OCI-LY1 (cell line): Measurements from ENCODE around the gene PLEKHD1.

ENCODE experiments used
- EZH2 ChIP-seq: fragments of 200-600 bp; sonication (generic), shearing (Covaris generic); IDR thresholded peaks from 2 replicates; pipeline ENCODE4 v1.8.0; 2017; ENCODE audit warnings: borderline replicate concordance, mixed run types, mild to moderate bottlenecking, antibody characterized with exemption, low read length, moderate library complexity, mixed read lengths
- TF ChIP-seq, protein P1 (sequence below): fragments of 200-600 bp; sonication (generic), shearing (Covaris generic); IDR thresholded peaks from 2 replicates; pipeline ENCODE4 v1.5.1; 2017; ENCODE audit warnings: mild to moderate bottlenecking, antibody characterized with exemption, low read length, moderate library complexity, mixed read lengths

DNA sequence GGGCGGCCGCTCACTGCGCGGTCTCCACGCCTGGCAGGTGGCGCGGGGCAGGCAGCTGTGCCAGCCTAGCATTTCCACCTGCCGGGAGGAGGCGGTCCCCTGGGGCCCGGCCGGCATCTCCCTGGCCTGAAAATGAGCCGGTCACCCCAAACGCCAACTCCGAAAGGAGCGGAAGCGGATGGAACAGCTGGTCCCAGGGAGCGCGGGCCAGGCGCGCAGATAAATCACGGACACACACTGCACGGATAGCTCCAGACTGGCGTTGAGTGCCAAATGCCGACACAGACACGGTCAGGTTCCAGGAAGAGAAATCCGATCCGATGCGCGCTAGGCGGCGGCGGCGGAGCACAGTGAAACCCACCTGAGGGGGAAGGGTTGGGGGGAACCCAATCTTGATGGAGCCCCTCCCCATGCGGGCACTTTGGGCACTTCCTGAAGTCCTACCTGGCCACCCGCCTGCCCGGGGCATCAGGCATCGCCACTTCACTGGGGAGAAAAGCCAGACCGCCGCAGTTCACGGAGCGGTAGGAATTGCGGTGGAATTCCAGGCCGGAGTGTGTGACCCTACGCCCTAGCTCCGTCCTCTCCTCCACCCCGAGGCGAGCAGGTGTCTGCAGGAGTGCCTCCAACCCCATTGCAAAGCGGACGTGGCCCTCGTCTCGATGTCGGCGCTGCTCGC is 624 bp upstream of the PLEKHD1 start:
- no peak for TF ChIP-seq EZH2
- TF ChIP-seq, protein P1, sequence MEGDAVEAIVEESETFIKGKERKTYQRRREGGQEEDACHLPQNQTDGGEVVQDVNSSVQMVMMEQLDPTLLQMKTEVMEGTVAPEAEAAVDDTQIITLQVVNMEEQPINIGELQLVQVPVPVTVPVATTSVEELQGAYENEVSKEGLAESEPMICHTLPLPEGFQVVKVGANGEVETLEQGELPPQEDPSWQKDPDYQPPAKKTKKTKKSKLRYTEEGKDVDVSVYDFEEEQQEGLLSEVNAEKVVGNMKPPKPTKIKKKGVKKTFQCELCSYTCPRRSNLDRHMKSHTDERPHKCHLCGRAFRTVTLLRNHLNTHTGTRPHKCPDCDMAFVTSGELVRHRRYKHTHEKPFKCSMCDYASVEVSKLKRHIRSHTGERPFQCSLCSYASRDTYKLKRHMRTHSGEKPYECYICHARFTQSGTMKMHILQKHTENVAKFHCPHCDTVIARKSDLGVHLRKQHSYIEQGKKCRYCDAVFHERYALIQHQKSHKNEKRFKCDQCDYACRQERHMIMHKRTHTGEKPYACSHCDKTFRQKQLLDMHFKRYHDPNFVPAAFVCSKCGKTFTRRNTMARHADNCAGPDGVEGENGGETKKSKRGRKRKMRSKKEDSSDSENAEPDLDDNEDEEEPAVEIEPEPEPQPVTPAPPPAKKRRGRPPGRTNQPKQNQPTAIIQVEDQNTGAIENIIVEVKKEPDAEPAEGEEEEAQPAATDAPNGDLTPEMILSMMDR = no peak
